Measurements from ENCODE around the gene SHB. TPM values are rescaled to one million over a fixed set of nuclear protein-coding genes. Genes with fewer than 3 reads are reported as not detected.

SHB gene
- total and polyA plus RNA-seq, 2 of the 13 experiments (the other 11 are each of a cell fraction or from before 2014, with no cell fraction given) = 19.4 to 20.7 TPM

- peak; percentile 72 for TF ChIP-seq RBFOX2 (IDR thresholded peaks at IDR 0.05; ENCODE audit: low read depth, low read length)
- TF ChIP-seq FOXC1 (CRISPR knock-in tag; IDR thresholded peaks at IDR 0.05; ENCODE audit: borderline replicate concordance) = 0 out of 2 replicates have a peak, but pooled peaks have one; percentile 34
- no peak for TF ChIP-seq ZNF672 (CRISPR knock-in tag; IDR thresholded peaks at IDR 0.05)
- TF ChIP-seq KAT8 (CRISPR knock-in tag; IDR thresholded peaks at IDR 0.05) = no peak
- peak; percentile 34; the same call in 1 of the 2 replicates for TF ChIP-seq ZFY (CRISPR knock-in tag; IDR thresholded peaks at IDR 0.05)
- peak; percentile 83 for TF ChIP-seq AGO2 (optimal IDR thresholded peaks at IDR 0.05; ENCODE audit: low read depth, low read length)
- TF ChIP-seq ZBED4 (CRISPR knock-in tag; IDR thresholded peaks at IDR 0.05; ENCODE audit: borderline replicate concordance) = no peak
- TF ChIP-seq ZNF547 (CRISPR knock-in tag; IDR thresholded peaks at IDR 0.05) = no peak
- TF ChIP-seq SNRNP70 (IDR thresholded peaks at IDR 0.05; ENCODE audit: low read depth, low read length) = no peak
- no peak for TF ChIP-seq ZNF713 (CRISPR knock-in tag; IDR thresholded peaks at IDR 0.05)
- TF ChIP-seq ZBTB42 (CRISPR knock-in tag; IDR thresholded peaks at IDR 0.05) = no peak
- 0 out of 2 replicates have a peak, but pooled peaks have one; percentile 35 for TF ChIP-seq POGK (CRISPR knock-in tag; conservative IDR thresholded peaks at IDR 0.05)
- TF ChIP-seq ZNF563 (CRISPR knock-in tag; IDR thresholded peaks at IDR 0.05) = peak; percentile 84
- TF ChIP-seq SIN3A (IDR thresholded peaks at IDR 0.05; ENCODE audit: borderline replicate concordance, low read depth, low read length) = 0 out of 2 replicates have a peak, but pooled peaks have one; percentile 24
Observed at GRCh38 chr9:38067859-38068681, 957 bp downstream of the SHB start (continued).

All from HepG2 (cell line).